Subcutaneous abdominal adipose tissue (tissue), 5 donors: ENCODE data around the gene PDE1A.

ENCODE experiments used
- H3K27ac ChIP-seq: one replicate; pipeline ENCODE4 v1.7.0; 2013; ENCODE audit warnings: low read depth, mild to moderate bottlenecking, inconsistent platforms, low read length, moderate library complexity
- H3K27me3 ChIP-seq, 5 donors: one replicate each; pipeline ENCODE4 v1.7.0; 2013; ENCODE audit warnings: low read length in 5 of 5, inconsistent platforms in 1 of 5; ENCODE audit not compliant: control insufficient read depth in 5 of 5, insufficient read depth in 4 of 5
- H3K36me3 ChIP-seq, 5 donors: one replicate each; pipeline ENCODE4 v1.7.0; 2013; ENCODE audit warnings: low read length in 5 of 5; ENCODE audit not compliant: control insufficient read depth in 5 of 5, insufficient read depth in 5 of 5
- H3K4me1 ChIP-seq, 5 donors: one replicate each; pipeline ENCODE4 v1.7.0; 2013; ENCODE audit warnings: low read length in 5 of 5, mild to moderate bottlenecking in 3 of 5, moderate library complexity in 1 of 5; ENCODE audit not compliant: control insufficient read depth in 5 of 5, insufficient read depth in 5 of 5
- H3K4me3 ChIP-seq, 5 donors: one replicate each; pipeline ENCODE4 v1.7.0; 2013; ENCODE audit warnings: low read length in 5 of 5, low read depth in 1 of 5
- H3K9ac ChIP-seq, 5 donors: one replicate each; pipeline ENCODE4 v1.7.0; 2013; ENCODE audit warnings: low read length in 5 of 5, mild to moderate bottlenecking in 4 of 5, moderate library complexity in 3 of 5
- H3K9me3 ChIP-seq, 5 donors: one replicate each; pipeline ENCODE4 v1.7.0; 2013; ENCODE audit warnings: low read length in 5 of 5; ENCODE audit not compliant: control insufficient read depth in 5 of 5
- donor health status: healthy.
- donor health status: healthy.
- donor health status: healthy.
- donor health status: healthy.
- donor health status: healthy.

Gene PDE1A

DNA sequence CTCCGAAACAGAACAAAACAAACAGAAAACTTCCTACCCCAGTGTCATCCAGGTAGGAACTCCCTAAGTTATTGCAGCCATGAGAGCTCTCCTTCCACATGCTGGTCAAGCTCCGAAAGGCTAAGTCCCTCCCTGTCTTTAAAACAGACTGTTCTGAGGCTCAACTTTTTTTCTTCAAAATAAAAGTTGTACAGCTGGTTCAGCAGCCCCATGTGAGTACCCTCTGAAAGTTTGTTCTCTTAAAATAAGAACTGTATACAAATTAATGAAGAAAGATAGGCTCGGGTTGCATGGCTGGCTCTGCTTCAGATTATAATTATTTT, at the start of gene PDE1A:
TSS of gene PDE1A (minus strand) at position 119 of the 323 bp plus-strand sequence.
- Histone ChIP-seq H3K4me3 (peak within 1 kb of the TSS; percentile 59 to 73 (median 65)), H3K4me1 (peaks cover 0 to 14% (median 10%) of the 10 kb centered on the region in 5 donors), H3K36me3 (no peaks in the 10 kb centered on the region), H3K9me3 (no peaks in the 10 kb centered on the region), H3K27me3 (no peaks in the 10 kb centered on the region), H3K27ac (no peak within 1 kb of the TSS), H3K9ac (peak within 1 kb of the TSS; percentile 2 to 62 (median 46))

DNA sequence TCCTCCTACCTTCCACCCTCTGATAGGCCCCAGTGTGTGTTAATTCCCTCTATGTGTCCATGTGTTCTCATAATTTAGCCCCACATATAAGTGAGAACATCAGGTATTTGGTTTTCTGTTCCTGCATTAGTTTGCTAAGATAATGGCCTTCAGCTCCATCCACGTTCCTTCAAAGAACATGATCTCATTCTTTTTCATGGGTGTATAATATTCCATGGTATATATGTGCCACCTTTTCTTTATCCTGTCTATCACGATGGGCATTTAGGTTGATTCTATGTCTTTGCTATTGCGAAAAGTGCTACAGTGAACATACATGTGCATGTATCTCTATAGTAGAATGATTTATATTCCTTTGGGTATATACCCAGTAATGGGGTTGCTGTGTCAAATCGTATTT, 46.8 kb upstream of the PDE1A start:
- no peaks in the 10 kb centered on the region for H3K27me3 ChIP-seq
- no peak overlapping the region for H3K4me3 ChIP-seq
- peaks cover 0 to 11% (median 2%) of the 10 kb centered on the region in 5 donors for H3K9me3 ChIP-seq
- no peak overlapping the region for H3K27ac ChIP-seq
- H3K4me1 ChIP-seq = peaks cover 0 to 7% (median 0%) of the 10 kb centered on the region in 5 donors
- H3K9ac ChIP-seq = no peak overlapping the region
- no peaks in the 10 kb centered on the region for H3K36me3 ChIP-seq

DNA sequence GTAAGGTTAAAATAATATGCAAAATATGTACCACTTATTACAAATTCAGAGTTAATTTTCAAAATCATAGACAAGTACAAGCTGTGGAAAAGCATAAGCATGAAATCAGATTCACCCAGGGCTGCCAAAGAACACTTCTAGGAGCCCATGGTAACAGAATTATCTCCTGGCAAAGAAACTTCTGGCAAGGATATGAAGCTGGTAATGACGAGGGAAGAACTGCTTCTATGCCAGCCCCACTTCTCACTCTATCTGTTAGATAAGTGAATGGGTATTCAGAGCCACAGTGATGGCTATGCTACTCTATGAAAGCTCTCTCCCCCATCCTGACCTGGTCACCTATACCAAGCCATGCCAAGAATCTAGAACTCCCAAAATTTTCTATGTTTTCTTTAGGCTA, 36.9 kb upstream of the PDE1A start:
- no peak overlapping the region for H3K4me3 ChIP-seq
- H3K36me3 ChIP-seq = no peaks in the 10 kb centered on the region
- H3K9ac ChIP-seq = no peak overlapping the region
- H3K9me3 ChIP-seq = peaks cover 0 to 6% (median 2%) of the 10 kb centered on the region in 5 donors
- no peak overlapping the region for H3K27ac ChIP-seq
- H3K4me1 ChIP-seq = no peaks in the 10 kb centered on the region
- no peaks in the 10 kb centered on the region for H3K27me3 ChIP-seq

GRCh38 chr2:182456784-182457183, 29.9 kb upstream of the PDE1A start:
- H3K36me3 ChIP-seq = no peaks in the 10 kb centered on the region
- H3K9me3 ChIP-seq = no peaks in the 10 kb centered on the region
- no peak overlapping the region for H3K4me3 ChIP-seq
- no peak overlapping the region for H3K27ac ChIP-seq
- no peaks in the 10 kb centered on the region for H3K27me3 ChIP-seq
- H3K9ac ChIP-seq = no peak overlapping the region
- no peaks in the 10 kb centered on the region for H3K4me1 ChIP-seq

DNA sequence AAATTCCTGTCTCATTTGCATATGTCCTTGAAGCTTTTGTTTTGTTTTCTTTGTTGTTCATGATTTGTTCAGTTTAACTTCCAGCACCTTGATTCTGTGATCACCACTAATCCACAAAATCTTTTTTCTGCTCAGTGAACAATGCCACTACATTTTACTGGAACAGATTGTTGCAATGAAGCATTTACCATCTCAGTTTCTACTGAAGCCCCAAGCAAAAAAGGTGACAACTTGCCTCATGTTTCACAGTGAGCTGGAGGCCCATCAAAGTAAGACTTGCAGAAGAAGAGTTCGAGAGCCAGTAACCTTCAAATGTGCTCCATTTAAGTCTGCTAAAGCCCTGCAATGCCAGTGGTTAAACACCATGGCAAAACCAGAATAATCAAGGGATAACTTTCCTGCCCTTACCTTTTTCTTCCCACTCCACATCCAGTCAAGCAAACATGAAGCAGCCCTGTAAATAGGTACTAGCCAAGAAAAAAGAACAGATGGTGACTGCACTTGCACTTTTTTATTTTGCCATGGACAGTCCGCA, 25.7 kb upstream of the PDE1A start:
- Histone ChIP-seq H3K9ac (no peak overlapping the region), H3K9me3 (no peaks in the 10 kb centered on the region), H3K27ac (no peak overlapping the region), H3K4me1 (peaks cover 0 to 3% (median 0%) of the 10 kb centered on the region in 5 donors), H3K36me3 (no peaks in the 10 kb centered on the region), H3K27me3 (no peaks in the 10 kb centered on the region), H3K4me3 (no peak overlapping the region)

- no peaks in the 10 kb centered on the region for H3K27me3 ChIP-seq
- H3K4me3 ChIP-seq = no peak overlapping the region
- H3K4me1 ChIP-seq = peaks cover 0 to 3% (median 0%) of the 10 kb centered on the region in 5 donors
- no peak overlapping the region for H3K27ac ChIP-seq
- no peaks in the 10 kb centered on the region for H3K9me3 ChIP-seq
- no peak overlapping the region for H3K9ac ChIP-seq
- no peaks in the 10 kb centered on the region for H3K36me3 ChIP-seq
These were observed 21.5 kb upstream of the PDE1A start for GRCh38 chr2:182448371-182448770.

DNA sequence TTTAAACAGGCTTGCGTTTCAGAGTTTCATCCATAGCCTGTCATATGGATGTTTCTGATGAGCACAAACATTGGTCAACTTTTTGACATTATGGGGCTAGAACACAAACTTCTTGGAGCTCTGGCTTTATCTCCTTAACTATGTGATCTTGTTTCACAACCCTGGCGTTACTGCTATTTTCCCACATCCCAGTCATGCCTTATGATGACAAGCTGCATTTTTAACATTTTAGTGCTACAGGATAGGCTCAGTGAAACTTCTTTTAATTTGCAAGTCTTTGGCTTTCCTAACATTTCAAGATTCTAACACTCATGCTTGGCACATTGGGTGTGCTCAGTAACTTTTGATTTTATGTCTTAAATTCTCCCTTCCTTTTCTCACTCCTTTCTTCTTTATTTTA, 21.0 kb upstream of the PDE1A start:
- Histone ChIP-seq H3K27me3 (no peaks in the 10 kb centered on the region), H3K4me1 (peaks cover 0 to 3% (median 0%) of the 10 kb centered on the region in 5 donors), H3K36me3 (no peaks in the 10 kb centered on the region), H3K4me3 (no peak overlapping the region), H3K27ac (no peak overlapping the region), H3K9me3 (no peaks in the 10 kb centered on the region), H3K9ac (no peak overlapping the region)

GRCh38 chr2:182447163-182447562, 20.3 kb upstream of the PDE1A start:
- Histone ChIP-seq H3K36me3 (no peaks in the 10 kb centered on the region), H3K4me3 (no peak overlapping the region), H3K9ac (no peak overlapping the region), H3K9me3 (no peaks in the 10 kb centered on the region), H3K4me1 (peaks cover 0 to 3% (median 0%) of the 10 kb centered on the region in 5 donors), H3K27me3 (no peaks in the 10 kb centered on the region), H3K27ac (no peak overlapping the region)

DNA sequence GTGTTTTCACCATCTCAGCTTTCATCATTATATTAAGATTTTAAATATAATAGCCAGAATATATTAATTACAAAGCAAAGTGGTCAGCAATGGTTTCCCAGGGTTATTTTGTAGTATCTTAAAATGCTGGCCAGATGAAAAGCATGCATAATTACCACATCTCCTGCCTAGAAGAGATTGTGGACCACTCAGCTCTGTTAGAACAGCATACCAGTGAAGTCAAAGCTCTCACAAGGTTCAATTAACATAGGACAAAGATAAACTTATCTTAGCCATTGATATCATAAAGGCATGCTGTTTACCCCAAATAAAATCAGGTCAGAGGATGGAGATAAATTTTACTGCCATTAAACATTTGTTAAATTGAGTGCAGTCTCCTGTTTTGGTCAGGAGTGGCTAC, 19.3 kb upstream of the PDE1A start:
- H3K9me3 ChIP-seq = no peaks in the 10 kb centered on the region

DNA sequence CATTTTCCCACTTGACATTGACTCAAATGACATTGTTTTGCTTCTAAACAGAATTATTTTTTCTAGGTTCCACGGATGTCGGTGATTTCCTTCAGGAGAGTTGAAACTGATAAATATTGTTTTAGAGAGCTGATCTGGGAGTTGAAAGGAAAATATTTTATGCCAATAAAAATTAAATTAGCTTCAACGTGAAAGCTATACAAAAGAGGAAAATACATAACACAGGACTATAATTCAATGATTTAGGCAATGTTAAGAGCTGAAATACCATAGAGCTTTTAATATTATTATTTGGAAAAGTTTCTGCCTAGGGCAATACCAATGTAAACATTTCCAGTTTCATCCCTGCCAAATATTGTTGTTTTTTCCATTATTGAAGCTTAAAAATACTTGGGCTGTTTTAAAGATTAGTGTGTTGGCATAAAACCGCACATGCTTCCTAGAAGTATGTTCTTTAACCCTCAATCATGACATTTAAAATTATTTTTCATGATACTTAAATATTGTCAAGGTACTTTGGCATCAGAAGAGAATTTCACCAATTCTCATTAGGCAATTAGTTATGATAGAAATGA, 18.6 kb upstream of the PDE1A start:
- H3K9me3 ChIP-seq = no peaks in the 10 kb centered on the region
- H3K27me3 ChIP-seq = no peaks in the 10 kb centered on the region
- H3K27ac ChIP-seq = no peak overlapping the region
- H3K36me3 ChIP-seq = no peaks in the 10 kb centered on the region
- no peak overlapping the region for H3K9ac ChIP-seq
- peaks cover 0 to 3% (median 0%) of the 10 kb centered on the region in 5 donors for H3K4me1 ChIP-seq
- no peak overlapping the region for H3K4me3 ChIP-seq

More for the DNA sequence above, 19.3 kb upstream of the PDE1A start:
- Histone ChIP-seq H3K27ac (no peak overlapping the region), H3K9ac (no peak overlapping the region), H3K4me3 (no peak overlapping the region), H3K36me3 (no peaks in the 10 kb centered on the region), H3K27me3 (no peaks in the 10 kb centered on the region), H3K4me1 (peaks cover 0 to 3% (median 0%) of the 10 kb centered on the region in 5 donors)
